Astrocyte of the cerebellum (primary cell): ENCODE measurements around the gene APH1A.
"Not testable (repeated sequence)": the region's sequence is repeated elsewhere in the genome, so short reads cannot be mapped to it uniquely, and the experiment has no call there.

Experiments
- DNase-seq: peaks from one replicate; pipeline ENCODE4 v3.0.0-alpha.2; 2011; ENCODE audit warnings: low read depth
- H3K4me3 ChIP-seq: 2 replicates; pipeline ENCODE4 v1.5.1; 2011; ENCODE audit warnings: mild to moderate bottlenecking, low read depth, low read length, moderate library complexity
- in situ Hi-C: cut with HindIII; loops from 2 replicates; pipeline ENCODE4 v1.10.0; 2017; ENCODE audit warnings: low sequenced_read_pairs
- TF ChIP-seq, protein P1 (sequence below): IDR thresholded peaks from 2 replicates; pipeline ENCODE4 v1.5.1; 2012; ENCODE audit warnings: low read length, low read depth, moderate library complexity, mild to moderate bottlenecking; ENCODE audit errors: missing control alignments

Gene APH1A

DNA sequence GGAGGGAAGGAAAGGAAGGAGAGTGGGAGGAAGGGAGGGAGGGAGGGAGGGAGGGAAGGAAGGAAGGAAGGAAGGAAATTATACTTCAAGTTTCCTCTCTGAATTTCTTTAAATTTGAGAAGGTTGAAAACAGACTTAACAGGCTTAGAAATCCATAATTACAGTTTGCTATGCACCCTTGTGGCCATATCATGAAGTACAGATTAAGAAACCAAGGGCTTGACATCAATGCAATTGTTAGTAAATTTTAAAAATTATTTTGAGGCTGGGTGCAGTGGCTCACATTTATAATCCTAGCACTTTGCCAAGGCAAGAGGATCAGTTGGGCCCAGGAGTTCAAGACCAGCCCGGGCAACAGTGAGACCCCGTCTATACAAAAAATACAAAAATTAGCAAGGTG, 47.3 kb downstream of the APH1A start:
- in situ Hi-C loops: no loop called here
- DNase-seq: no peak
- H3K4me3 ChIP-seq: no peak overlapping the region
- TF ChIP-seq, protein P1, sequence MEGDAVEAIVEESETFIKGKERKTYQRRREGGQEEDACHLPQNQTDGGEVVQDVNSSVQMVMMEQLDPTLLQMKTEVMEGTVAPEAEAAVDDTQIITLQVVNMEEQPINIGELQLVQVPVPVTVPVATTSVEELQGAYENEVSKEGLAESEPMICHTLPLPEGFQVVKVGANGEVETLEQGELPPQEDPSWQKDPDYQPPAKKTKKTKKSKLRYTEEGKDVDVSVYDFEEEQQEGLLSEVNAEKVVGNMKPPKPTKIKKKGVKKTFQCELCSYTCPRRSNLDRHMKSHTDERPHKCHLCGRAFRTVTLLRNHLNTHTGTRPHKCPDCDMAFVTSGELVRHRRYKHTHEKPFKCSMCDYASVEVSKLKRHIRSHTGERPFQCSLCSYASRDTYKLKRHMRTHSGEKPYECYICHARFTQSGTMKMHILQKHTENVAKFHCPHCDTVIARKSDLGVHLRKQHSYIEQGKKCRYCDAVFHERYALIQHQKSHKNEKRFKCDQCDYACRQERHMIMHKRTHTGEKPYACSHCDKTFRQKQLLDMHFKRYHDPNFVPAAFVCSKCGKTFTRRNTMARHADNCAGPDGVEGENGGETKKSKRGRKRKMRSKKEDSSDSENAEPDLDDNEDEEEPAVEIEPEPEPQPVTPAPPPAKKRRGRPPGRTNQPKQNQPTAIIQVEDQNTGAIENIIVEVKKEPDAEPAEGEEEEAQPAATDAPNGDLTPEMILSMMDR: peak; percentile 48

- in situ Hi-C loops, DNase-seq: not testable (repeated sequence)
Observed at GRCh38 chr1:150215855-150216254, 53.0 kb downstream of the APH1A start.

More at GRCh38 chr1:150215855-150216254, 53.0 kb downstream of the APH1A start:
- H3K4me3 ChIP-seq: not testable (repeated sequence)
